ENCODE results near the gene PRRC2B.
"Not testable (repeated sequence)": the region's sequence is repeated elsewhere in the genome, so short reads cannot be mapped to it uniquely, and the experiment has no call there.

PRRC2B gene

DNA sequence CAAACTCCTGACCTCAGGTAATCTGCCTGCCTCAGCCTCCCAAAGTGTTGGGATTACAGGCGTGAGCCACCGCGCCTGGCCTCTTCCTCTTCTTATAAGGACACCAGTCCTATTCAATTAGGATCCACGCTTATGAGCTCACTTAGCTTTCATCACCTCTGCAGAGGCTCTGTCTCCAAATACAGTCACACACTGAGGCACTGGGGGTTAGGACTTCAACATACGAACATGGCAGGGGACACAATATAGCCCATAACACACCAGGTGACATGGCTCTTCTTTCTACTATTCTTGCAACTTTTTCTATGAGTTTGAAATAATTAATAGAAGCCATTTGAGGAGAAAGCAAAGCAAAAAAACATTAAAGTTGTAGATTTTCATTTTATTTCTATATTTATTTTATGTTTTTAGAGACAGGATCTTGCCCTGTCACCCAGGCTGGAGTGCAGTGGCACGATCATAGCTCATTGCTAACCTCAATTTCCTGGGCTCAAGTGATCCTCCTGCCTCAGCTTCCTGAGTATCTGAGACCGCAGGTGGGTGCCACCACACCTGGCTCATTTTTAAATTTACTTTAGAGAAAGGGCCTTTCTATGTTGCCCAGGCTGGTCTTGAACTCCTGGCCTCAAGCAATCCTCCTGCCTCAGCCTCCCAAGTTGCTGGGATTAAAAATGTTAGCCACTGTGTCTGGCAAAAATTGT lies 145.5 kb downstream of the PRRC2B start:
- TF ChIP-seq, protein P1, sequence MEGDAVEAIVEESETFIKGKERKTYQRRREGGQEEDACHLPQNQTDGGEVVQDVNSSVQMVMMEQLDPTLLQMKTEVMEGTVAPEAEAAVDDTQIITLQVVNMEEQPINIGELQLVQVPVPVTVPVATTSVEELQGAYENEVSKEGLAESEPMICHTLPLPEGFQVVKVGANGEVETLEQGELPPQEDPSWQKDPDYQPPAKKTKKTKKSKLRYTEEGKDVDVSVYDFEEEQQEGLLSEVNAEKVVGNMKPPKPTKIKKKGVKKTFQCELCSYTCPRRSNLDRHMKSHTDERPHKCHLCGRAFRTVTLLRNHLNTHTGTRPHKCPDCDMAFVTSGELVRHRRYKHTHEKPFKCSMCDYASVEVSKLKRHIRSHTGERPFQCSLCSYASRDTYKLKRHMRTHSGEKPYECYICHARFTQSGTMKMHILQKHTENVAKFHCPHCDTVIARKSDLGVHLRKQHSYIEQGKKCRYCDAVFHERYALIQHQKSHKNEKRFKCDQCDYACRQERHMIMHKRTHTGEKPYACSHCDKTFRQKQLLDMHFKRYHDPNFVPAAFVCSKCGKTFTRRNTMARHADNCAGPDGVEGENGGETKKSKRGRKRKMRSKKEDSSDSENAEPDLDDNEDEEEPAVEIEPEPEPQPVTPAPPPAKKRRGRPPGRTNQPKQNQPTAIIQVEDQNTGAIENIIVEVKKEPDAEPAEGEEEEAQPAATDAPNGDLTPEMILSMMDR (conservative IDR thresholded peaks at IDR 0.05; ENCODE audit: low read depth, low read length) = no peak
- no peak for DNase-seq (ENCODE audit: low read depth)
- H3K4me3 ChIP-seq (ENCODE audit: low read length) = no peak overlapping the region

DNA sequence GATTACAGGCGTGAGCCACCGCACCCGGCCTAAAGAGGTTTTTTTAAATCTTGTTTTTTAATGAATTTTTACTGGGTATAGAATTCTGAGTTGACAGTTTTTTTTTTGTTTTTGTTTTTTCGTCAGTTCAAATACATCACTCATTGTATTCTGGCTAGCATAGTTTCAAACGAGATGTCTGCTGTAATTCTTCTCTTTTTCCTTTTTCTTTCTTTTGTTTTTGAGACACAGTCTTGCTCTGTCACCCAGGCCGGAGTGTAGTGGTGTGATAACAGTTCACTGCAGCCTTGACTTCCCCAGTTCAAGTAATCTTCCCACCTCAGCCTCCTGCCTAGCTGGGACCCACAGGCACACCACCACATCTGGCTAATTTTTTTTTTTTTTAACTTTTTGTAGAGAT lies 149.3 kb downstream of the PRRC2B start:
- H3K4me3 ChIP-seq (ENCODE audit: low read length) = no peak overlapping the region
- TF ChIP-seq, protein P1 (conservative IDR thresholded peaks at IDR 0.05; ENCODE audit: low read depth, low read length) = no peak
- DNase-seq (ENCODE audit: low read depth) = no peak

DNA sequence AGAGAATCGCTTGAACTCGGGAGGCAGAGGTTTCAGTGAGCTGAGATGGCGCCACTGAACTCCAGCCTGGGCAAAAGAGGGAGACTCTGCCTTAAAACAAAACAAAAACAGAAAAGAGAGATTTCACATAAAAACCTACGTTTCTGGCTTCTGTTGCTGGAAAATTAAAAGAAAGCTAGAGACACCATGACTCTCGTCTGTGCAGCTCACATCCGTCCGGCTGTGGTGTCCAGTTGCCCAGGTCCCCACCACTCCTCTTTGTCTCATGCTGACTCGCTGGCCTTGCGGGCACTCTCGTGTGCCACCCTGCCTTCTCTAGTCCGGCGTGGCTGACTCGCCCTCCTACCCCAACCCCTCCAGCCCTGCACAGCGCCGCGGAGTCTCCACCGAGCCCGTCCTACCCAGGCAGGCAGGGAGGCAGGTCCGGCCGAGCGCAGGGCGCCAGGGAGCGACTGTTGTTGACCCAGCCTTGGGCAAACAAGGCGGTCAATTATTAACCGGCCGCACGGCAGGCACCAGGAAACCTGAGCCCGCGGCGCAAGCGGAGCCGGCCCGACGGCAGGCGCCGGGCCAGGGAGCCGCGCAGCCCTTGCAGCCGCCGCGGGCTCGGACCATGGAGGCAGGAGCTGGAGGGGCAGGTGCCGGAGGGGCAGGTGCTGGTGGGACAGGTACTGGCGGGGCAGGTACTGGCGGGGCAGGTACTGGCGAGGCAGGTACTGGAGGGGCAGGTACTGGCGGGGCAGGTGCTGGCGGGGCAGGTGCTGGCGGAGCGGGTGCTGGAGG lies 151.3 kb downstream of the PRRC2B start, which contains the start of gene PRRT1B:
TSS of gene PRRT1B (plus strand) at position 521 of the 783 bp plus-strand sequence. CDS start at position 614, 93 bp downstream.
- DNase-seq (ENCODE audit: low read depth) = no peak
- TF ChIP-seq, protein P1 (conservative IDR thresholded peaks at IDR 0.05; ENCODE audit: low read depth, low read length) = no peak
- no peak within 1 kb of the TSS for H3K4me3 ChIP-seq (ENCODE audit: low read length)

DNA sequence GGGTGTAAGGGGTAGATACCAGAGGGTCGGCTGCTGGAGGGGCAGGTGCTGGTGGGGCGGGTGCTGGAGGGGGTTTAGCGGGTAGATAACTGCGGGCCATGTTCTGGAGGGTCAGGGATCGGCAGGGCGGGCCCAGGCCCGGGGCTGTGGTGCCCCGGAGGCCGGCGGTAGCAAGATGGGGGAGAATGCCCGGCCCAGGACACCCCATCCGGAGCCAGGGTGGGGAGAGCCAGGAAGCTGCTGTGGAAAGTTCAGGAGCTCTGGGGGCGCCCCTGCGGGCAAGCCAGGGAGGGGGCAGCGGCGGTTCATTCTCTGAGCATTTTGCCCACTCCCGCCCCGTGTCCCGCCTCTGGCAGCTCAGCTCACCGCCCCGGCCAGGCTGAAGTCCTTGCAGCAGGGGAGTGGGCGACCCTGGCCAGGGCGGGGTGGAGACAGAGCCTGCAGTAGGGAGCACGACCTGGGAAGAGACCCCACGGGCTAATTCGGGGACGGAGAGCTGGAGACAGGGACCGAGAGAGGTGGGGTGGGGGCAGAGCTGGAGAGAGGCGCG lies 152.0 kb downstream of the PRRC2B start:
- DNase-seq (ENCODE audit: low read depth) = no peak
- TF ChIP-seq, protein P1 (conservative IDR thresholded peaks at IDR 0.05; ENCODE audit: low read depth, low read length) = no peak
- no peak overlapping the region for H3K4me3 ChIP-seq (ENCODE audit: low read length)

DNA sequence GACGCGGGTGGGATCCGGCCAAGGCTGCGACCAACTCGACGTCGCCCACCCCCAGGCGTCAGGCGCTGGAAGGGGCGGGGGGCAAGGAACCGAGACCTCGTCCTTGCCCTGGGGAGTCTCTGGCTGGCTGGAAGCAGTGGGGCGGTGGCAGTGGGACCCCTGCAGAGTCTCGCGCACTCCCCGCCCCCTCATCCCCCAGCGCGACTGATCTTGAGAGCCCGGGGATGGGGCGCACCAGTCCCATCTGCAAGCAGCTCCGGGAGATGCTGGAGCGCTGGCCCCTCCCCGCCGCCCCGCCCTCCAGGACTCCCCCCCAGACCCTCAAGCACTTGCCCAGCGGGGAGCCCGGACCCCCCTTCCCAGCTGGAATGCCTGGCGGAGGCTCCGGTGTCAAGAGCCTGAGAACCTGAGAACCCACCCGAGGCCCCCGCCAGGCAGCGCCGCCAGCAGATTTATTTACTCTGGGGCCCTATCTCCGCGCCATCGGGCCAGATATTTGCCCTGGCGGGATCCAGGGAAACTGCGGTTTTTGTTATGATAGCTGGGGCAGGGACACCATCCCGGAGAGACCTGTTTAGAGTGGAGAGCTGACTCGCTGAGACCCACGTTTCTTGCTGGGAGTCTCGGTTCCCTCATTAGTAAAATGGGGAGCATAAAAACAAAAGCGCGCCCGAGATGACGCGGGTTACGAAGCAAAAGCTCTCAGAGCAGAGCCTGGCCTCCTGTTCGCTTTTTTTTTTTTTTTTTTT lies 152.6 kb downstream of the PRRC2B start:
- TF ChIP-seq, protein P1 (conservative IDR thresholded peaks at IDR 0.05; ENCODE audit: low read depth, low read length) = no peak
- H3K4me3 ChIP-seq (ENCODE audit: low read length) = peak overlapping the region; percentile 21
- DNase-seq (ENCODE audit: low read depth) = no peak

DNA sequence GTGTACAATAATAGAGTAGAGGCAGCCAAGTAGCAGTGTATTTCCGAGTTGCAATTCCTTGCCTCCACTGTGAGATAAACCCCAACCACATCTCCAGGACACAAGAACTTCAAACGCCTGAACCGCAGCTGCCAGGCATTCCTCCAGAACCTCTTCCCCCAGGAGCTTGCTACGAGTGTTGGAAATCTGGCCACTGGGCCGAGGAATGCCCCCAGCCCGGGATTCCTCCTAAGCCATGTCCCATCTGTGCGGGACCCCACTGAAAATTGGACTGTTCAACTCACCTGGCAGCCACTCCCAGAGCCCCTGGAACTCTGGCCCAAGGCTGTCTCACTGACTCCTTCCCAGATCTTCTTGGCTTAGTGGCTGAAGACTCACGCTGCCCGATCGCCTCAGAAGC lies 155.3 kb downstream of the PRRC2B start:
- not testable (repeated sequence) for H3K4me3 ChIP-seq (ENCODE audit: low read length); DNase-seq (ENCODE audit: low read depth)
